Measurements from ENCODE around the gene NLGN4X.

Gene NLGN4X

DNA sequence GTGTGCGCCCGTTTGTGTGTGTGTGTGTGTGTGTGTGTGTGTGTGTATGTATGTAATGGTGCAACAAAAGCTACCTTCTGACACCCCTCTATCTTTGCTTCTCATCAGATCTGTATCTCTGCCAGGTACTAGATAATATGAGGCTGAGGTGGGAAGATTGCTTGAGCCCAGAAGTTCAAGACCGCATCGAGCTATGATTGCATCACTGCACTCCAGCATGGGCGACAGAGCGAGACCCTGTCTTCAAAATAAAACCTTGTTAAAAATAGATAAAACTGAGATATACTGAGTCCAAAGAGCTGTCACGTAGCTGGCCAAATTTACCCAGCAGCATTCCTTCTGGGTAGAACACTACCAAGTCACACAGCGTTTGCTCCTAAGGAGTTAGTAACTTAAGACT is 18.4 kb downstream of the NLGN4X start:
- Histone ChIP-seq H3K9me3 (ENCODE audit: control insufficient read depth, low read length) (no peaks in the 10 kb centered on the region), H3K4me3 (ENCODE audit: low read length) (no peak overlapping the region), H3K4me1 (ENCODE audit: control insufficient read depth, insufficient read depth, low read length) (no peaks in the 10 kb centered on the region), H3K9ac (ENCODE audit: low read length) (no peak overlapping the region), H3K36me3 (ENCODE audit: control insufficient read depth, insufficient read depth, low read length) (no peaks in the 10 kb centered on the region), H3K27me3 (ENCODE audit: control insufficient read depth, insufficient read depth, low read length) (no peaks in the 10 kb centered on the region)

DNA sequence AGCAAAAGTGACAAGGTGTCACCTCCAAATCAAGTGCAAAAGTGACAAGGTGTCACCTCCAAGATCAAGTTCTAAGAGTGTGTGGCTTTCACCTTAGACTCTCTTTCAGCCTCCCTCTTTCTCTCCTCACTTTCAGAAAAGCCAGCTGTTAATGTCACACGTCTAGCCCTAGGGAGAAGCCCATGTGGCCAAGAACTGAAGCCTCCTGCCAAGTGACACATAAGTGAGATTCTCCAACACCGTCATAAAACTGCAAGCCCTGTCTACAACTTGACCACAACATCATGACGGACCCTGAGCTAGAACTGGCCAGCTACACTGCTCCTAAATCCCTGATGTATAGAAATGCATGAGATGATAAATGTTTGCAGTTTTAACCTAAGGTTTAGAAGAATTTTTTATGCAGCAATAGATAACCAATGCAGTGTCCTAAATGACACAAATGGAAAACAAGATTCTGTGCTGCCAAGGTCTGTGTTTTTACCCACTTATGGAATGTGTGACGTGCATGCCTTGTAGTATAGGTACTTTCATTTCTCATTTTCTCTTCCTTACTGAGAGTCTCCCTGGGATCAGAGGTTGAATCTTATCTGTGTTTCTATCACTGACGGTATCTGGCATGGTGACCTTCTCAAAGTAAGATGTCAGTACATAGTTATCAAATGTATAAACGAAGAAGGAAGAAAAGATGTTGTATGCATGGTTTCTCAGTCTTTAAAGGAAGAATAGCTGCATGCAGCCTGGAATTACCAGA is 25.0 kb downstream of the NLGN4X start:
- Histone ChIP-seq H3K36me3 (ENCODE audit: control insufficient read depth, insufficient read depth, low read length) (no peaks in the 10 kb centered on the region), H3K27me3 (ENCODE audit: control insufficient read depth, insufficient read depth, low read length) (no peaks in the 10 kb centered on the region), H3K4me1 (ENCODE audit: control insufficient read depth, insufficient read depth, low read length) (no peaks in the 10 kb centered on the region), H3K9me3 (ENCODE audit: control insufficient read depth, low read length) (no peaks in the 10 kb centered on the region), H3K9ac (ENCODE audit: low read length) (no peak overlapping the region), H3K4me3 (ENCODE audit: low read length) (no peak overlapping the region)

DNA sequence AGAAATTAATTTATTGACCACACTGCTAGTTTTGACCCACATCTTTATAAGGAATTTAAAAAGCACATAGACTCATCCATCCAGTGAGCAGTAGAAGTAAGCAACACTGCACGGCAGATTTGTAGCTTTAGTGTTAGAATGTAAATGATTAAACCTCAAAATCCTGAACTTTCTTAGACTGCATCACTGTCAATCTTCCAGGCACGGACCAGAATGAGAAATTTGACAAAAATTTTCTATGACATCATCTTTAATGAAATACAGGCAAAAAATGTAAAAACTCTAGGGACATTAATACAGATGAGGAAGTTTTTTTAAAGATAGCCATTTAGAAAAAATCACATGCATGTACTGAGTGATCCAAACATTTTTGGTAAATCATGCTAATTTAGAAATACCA is 29.2 kb downstream of the NLGN4X start:
- H3K36me3 ChIP-seq (ENCODE audit: control insufficient read depth, insufficient read depth, low read length): no peaks in the 10 kb centered on the region
- no peaks in the 10 kb centered on the region for H3K4me1 ChIP-seq (ENCODE audit: control insufficient read depth, insufficient read depth, low read length)
- H3K9ac ChIP-seq (ENCODE audit: low read length): no peak overlapping the region
- H3K9me3 ChIP-seq (ENCODE audit: control insufficient read depth, low read length): no peaks in the 10 kb centered on the region
- H3K27me3 ChIP-seq (ENCODE audit: control insufficient read depth, insufficient read depth, low read length): no peaks in the 10 kb centered on the region
- no peak overlapping the region for H3K4me3 ChIP-seq (ENCODE audit: low read length)

DNA sequence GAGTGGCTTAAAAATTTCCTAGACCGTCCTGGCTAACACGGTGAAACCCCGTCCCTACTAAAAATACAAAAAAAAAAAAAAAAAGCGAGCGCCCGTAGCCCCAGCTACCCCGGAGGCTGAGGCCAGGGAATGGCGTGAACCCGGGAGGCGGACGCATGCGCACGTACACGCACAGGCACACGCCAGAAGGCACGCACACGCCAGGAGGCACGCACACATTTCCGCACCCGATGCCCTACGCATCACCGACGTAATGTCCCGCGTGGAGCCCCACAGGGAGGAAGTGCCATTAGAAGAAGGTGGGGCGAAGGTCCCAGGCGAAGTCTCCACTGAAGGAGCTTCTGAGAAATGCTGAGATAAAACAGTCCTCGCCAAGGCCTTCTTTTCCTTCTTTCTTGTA is 41.4 kb downstream of the NLGN4X start:
- Histone ChIP-seq H3K4me1 (ENCODE audit: control insufficient read depth, insufficient read depth, low read length) (no peaks in the 10 kb centered on the region), H3K4me3 (ENCODE audit: low read length) (no peak overlapping the region), H3K9me3 (ENCODE audit: control insufficient read depth, low read length) (no peaks in the 10 kb centered on the region), H3K9ac (ENCODE audit: low read length) (no peak overlapping the region), H3K27me3 (ENCODE audit: control insufficient read depth, insufficient read depth, low read length) (no peaks in the 10 kb centered on the region), H3K36me3 (ENCODE audit: control insufficient read depth, insufficient read depth, low read length) (no peaks in the 10 kb centered on the region)

DNA sequence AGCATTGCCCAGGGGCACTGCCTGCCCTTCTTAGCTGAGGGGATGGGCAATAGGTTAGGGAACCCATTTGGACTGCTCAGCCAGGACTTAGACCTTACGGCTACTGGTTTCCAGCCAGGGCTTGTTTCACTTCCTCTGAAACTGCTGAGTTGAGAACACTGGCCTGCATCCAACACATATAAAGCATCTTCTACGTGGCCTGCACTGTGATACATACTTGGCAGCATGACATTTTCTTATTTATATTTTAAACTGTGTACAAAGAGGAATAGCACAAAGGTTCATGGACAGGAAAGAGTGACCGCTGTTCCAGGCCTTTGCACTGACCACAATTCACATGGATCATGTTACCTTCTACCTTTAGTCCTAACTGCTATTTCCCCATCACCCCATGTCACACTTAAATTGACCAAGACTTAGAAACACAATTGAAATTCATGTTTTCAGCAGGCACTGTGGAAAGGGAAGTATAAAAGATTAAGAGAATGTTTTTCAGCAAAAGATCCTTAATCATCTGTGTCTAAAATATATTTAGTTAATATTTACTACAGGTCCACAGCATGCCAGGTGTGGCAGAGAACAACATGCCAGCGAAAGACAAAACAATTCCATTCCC is 43.7 kb downstream of the NLGN4X start:
- no peak overlapping the region for H3K4me3 ChIP-seq (ENCODE audit: low read length)
- no peaks in the 10 kb centered on the region for H3K4me1 ChIP-seq (ENCODE audit: control insufficient read depth, insufficient read depth, low read length)
- no peaks in the 10 kb centered on the region for H3K27me3 ChIP-seq (ENCODE audit: control insufficient read depth, insufficient read depth, low read length)
- no peaks in the 10 kb centered on the region for H3K9me3 ChIP-seq (ENCODE audit: control insufficient read depth, low read length)
- no peak overlapping the region for H3K9ac ChIP-seq (ENCODE audit: low read length)
- H3K36me3 ChIP-seq (ENCODE audit: control insufficient read depth, insufficient read depth, low read length): no peaks in the 10 kb centered on the region

GRCh38 chrX:6175914-6176313 is 52.8 kb downstream of the NLGN4X start:
- Histone ChIP-seq H3K27me3 (ENCODE audit: control insufficient read depth, insufficient read depth, low read length) (no peaks in the 10 kb centered on the region), H3K9ac (ENCODE audit: low read length) (no peak overlapping the region), H3K9me3 (ENCODE audit: control insufficient read depth, low read length) (no peaks in the 10 kb centered on the region), H3K4me1 (ENCODE audit: control insufficient read depth, insufficient read depth, low read length) (no peaks in the 10 kb centered on the region), H3K4me3 (ENCODE audit: low read length) (no peak overlapping the region), H3K36me3 (ENCODE audit: control insufficient read depth, insufficient read depth, low read length) (no peaks in the 10 kb centered on the region)

- no peaks in the 10 kb centered on the region for H3K9me3 ChIP-seq (ENCODE audit: control insufficient read depth, low read length)
- no peaks in the 10 kb centered on the region for H3K27me3 ChIP-seq (ENCODE audit: control insufficient read depth, insufficient read depth, low read length)
- no peaks in the 10 kb centered on the region for H3K4me1 ChIP-seq (ENCODE audit: control insufficient read depth, insufficient read depth, low read length)
- no peak overlapping the region for H3K9ac ChIP-seq (ENCODE audit: low read length)
- H3K36me3 ChIP-seq (ENCODE audit: control insufficient read depth, insufficient read depth, low read length): no peaks in the 10 kb centered on the region
- H3K4me3 ChIP-seq (ENCODE audit: low read length): no peak overlapping the region
These were observed 58.2 kb downstream of the NLGN4X start for GRCh38 chrX:6170424-6170823.

DNA sequence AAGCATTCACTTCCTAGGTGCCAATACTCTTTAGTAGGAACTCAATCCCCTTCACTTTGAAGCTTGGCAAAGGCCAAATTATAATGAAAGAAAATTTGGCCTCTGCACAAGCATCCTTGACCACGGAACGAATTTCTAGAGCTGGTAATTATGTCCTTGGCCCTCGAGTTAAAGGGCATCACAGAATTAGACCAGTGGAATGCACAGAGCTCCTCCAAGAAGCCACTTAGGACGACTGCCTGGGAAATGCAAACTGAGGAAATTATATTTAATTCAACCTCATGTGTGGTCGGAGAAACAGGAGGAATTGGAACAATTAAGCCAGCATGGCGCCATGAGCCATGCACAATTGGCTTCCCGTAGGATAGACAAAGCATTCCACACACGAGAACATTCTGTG is 59.3 kb downstream of the NLGN4X start:
- Histone ChIP-seq H3K36me3 (ENCODE audit: control insufficient read depth, insufficient read depth, low read length) (no peaks in the 10 kb centered on the region), H3K9ac (ENCODE audit: low read length) (no peak overlapping the region), H3K4me1 (ENCODE audit: control insufficient read depth, insufficient read depth, low read length) (no peaks in the 10 kb centered on the region)

GRCh38 chrX:6163721-6164120 is 64.9 kb downstream of the NLGN4X start:
- H3K9ac ChIP-seq (ENCODE audit: low read length): no peak overlapping the region
- H3K4me1 ChIP-seq (ENCODE audit: control insufficient read depth, insufficient read depth, low read length): no peaks in the 10 kb centered on the region
- no peaks in the 10 kb centered on the region for H3K27me3 ChIP-seq (ENCODE audit: control insufficient read depth, insufficient read depth, low read length)
- H3K4me3 ChIP-seq (ENCODE audit: low read length): no peak overlapping the region
- H3K9me3 ChIP-seq (ENCODE audit: control insufficient read depth, low read length): no peaks in the 10 kb centered on the region
- H3K36me3 ChIP-seq (ENCODE audit: control insufficient read depth, insufficient read depth, low read length): no peaks in the 10 kb centered on the region

More for the DNA sequence above, 59.3 kb downstream of the NLGN4X start:
- Histone ChIP-seq H3K4me3 (ENCODE audit: low read length) (no peak overlapping the region), H3K9me3 (ENCODE audit: control insufficient read depth, low read length) (no peaks in the 10 kb centered on the region), H3K27me3 (ENCODE audit: control insufficient read depth, insufficient read depth, low read length) (no peaks in the 10 kb centered on the region)

- no peaks in the 10 kb centered on the region for H3K9me3 ChIP-seq (ENCODE audit: control insufficient read depth, low read length)
- H3K27me3 ChIP-seq (ENCODE audit: control insufficient read depth, insufficient read depth, low read length): no peaks in the 10 kb centered on the region
- H3K4me1 ChIP-seq (ENCODE audit: control insufficient read depth, insufficient read depth, low read length): no peaks in the 10 kb centered on the region
- no peak overlapping the region for H3K9ac ChIP-seq (ENCODE audit: low read length)
- no peak overlapping the region for H3K4me3 ChIP-seq (ENCODE audit: low read length)
- no peaks in the 10 kb centered on the region for H3K36me3 ChIP-seq (ENCODE audit: control insufficient read depth, insufficient read depth, low read length)
These were observed 69.2 kb downstream of the NLGN4X start for GRCh38 chrX:6159468-6159867.

DNA sequence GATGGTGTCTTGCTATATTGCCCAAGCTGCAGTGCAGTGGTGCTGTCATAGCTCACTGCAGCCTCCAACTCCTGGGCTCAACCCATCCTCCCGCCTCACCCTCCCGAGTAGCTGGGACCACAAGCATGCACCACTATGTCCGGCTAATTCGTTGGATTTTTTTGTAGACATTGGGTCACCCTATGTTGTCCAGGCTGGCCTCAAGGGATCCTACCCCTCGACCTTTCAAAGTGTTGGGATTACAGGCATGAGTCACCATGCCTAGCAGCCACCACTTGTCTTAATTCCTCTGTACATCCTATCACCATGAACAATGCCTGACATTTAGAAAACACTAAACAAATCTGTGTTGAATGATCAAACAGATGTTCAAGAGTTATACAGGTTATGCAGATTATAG is 76.7 kb downstream of the NLGN4X start:
- no peaks in the 10 kb centered on the region for H3K36me3 ChIP-seq (ENCODE audit: control insufficient read depth, insufficient read depth, low read length)
- no peaks in the 10 kb centered on the region for H3K9me3 ChIP-seq (ENCODE audit: control insufficient read depth, low read length)
- no peak overlapping the region for H3K4me3 ChIP-seq (ENCODE audit: low read length)
- no peaks in the 10 kb centered on the region for H3K4me1 ChIP-seq (ENCODE audit: control insufficient read depth, insufficient read depth, low read length)
- H3K27me3 ChIP-seq (ENCODE audit: control insufficient read depth, insufficient read depth, low read length): no peaks in the 10 kb centered on the region
- no peak overlapping the region for H3K9ac ChIP-seq (ENCODE audit: low read length)

GRCh38 chrX:6149060-6149872 is 79.4 kb downstream of the NLGN4X start:
- Histone ChIP-seq H3K9ac (ENCODE audit: low read length) (no peak overlapping the region), H3K4me3 (ENCODE audit: low read length) (no peak overlapping the region), H3K27me3 (ENCODE audit: control insufficient read depth, insufficient read depth, low read length) (no peaks in the 10 kb centered on the region), H3K9me3 (ENCODE audit: control insufficient read depth, low read length) (no peaks in the 10 kb centered on the region), H3K4me1 (ENCODE audit: control insufficient read depth, insufficient read depth, low read length) (no peaks in the 10 kb centered on the region), H3K36me3 (ENCODE audit: control insufficient read depth, insufficient read depth, low read length) (no peaks in the 10 kb centered on the region)

Measured in mucosa of stomach (tissue), 1 donor.